HFF-Myc (cell line): ENCODE measurements around the gene SOCS6.

Source experiments
- DNase-seq: peaks from one replicate; pipeline ENCODE4 v3.0.0-alpha.2; 2011; ENCODE audit warnings: low read depth; ENCODE audit errors: extremely low read depth
- H3K4me3 ChIP-seq: replicated peaks from 2 replicates; pipeline ENCODE4 v1.5.1; 2011; ENCODE audit warnings: low read depth, mild to moderate bottlenecking, control low read depth, low read length
- TF ChIP-seq, protein P1 (sequence below): IDR thresholded peaks from 2 replicates; pipeline ENCODE4 v1.5.1; 2012; ENCODE audit warnings: mild to moderate bottlenecking, low read depth, low read length, control low read depth; ENCODE audit errors: missing control alignments

SOCS6 gene

DNA sequence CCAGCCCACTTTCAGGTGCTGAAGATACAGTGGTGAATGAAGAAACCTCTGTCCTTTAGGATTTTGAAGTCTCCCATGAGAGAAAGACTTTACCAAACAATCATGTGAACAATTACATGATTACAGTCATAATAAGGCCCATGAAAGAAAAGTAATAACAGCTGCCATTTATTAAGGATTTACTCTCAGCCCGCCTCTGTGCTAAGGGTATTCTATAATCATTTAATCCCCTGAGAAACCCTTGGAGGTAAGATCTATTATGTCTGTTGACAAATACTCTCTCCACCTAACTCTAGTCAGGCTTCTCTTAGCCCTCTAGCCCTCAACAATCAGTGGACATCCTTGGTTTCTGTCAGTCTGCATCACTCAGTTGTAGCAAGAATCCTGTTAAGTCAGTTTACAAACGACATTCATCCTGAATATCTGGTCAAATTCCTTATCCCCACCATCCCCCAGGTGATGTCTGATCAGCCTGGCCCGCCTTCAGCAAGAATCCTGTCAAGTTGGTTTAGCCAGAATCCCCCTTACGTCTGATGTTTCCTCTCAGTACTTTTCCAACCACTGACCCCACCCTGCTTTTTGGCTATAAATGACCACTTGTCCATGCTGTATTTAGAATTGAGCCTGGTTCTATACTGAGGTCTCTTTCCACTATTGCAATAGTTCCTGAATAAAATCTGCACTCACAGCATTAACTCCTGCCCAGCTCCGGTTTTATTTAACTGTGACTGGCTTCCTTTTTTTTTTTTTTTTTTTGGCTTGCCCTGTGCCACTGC lies 12.2 kb upstream of the SOCS6 start:
- DNase-seq: no peak
- TF ChIP-seq, protein P1, sequence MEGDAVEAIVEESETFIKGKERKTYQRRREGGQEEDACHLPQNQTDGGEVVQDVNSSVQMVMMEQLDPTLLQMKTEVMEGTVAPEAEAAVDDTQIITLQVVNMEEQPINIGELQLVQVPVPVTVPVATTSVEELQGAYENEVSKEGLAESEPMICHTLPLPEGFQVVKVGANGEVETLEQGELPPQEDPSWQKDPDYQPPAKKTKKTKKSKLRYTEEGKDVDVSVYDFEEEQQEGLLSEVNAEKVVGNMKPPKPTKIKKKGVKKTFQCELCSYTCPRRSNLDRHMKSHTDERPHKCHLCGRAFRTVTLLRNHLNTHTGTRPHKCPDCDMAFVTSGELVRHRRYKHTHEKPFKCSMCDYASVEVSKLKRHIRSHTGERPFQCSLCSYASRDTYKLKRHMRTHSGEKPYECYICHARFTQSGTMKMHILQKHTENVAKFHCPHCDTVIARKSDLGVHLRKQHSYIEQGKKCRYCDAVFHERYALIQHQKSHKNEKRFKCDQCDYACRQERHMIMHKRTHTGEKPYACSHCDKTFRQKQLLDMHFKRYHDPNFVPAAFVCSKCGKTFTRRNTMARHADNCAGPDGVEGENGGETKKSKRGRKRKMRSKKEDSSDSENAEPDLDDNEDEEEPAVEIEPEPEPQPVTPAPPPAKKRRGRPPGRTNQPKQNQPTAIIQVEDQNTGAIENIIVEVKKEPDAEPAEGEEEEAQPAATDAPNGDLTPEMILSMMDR: no peak

DNA sequence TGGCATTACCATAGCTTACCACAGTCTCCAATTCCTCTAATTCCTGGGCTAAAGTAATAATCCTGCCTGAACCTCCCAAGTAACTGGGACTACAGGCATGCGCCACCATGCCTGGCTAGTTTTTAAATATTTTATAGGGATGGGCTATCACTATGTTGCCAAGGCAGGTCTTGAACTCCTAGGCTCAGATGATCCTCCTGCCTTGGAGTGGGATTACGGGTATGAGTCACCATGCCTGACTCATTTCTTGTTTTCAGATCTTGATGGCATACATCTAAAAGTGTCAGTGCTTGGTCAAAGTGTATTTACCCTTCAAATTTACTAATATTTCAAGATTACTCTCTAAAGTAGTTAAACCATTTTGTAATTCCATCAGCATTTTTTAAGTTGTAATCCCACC lies 9.4 kb upstream of the SOCS6 start:
- TF ChIP-seq, protein P1: no peak
- no peak overlapping the region for H3K4me3 ChIP-seq
- DNase-seq: no peak

More for the DNA sequence above, 12.2 kb upstream of the SOCS6 start:
- no peak overlapping the region for H3K4me3 ChIP-seq

DNA sequence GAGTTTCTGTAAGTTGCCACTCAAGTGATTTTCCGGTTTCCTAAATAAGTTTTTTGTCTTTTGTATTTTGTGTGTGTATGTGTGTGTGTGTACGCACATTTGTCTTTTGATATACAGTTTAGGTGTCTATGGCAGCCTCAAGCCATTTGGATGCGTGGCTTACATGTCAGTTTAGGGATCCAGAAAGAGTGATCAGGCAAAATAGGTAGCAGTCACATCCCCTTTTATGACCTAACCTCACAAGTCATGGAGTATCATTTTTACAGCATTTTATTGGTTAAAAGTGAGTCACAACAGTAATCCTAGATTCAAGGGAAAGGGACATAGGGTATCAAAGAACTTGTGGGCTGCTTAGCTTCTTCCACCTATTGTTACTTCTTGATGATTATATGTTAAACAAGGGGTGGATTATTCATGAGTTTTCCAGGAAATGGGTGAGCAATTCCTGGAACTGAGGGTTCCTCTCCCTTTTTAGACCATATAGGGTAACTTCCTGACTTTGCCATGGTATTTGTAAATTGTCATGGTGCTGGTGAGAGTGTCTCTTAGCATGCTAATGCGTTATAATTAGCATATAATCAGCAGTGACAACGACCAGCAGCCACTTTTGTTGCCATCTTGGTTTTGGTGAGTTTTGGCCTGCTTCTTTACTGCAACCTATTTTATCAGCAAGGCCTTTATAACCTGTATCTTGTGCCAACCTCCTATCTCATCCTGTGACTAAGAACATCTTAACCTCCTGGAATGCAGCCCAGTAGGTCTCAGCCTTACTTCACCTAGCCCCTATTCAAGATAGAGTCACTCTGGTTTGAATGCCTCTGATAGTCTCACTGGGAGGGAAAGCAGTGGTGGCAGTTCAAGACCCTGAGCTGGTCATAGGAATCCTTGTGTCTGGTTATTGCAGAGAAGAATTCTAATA lies 8.6 kb upstream of the SOCS6 start:
- DNase-seq: no peak
- TF ChIP-seq, protein P1: no peak
- no peak overlapping the region for H3K4me3 ChIP-seq

DNA sequence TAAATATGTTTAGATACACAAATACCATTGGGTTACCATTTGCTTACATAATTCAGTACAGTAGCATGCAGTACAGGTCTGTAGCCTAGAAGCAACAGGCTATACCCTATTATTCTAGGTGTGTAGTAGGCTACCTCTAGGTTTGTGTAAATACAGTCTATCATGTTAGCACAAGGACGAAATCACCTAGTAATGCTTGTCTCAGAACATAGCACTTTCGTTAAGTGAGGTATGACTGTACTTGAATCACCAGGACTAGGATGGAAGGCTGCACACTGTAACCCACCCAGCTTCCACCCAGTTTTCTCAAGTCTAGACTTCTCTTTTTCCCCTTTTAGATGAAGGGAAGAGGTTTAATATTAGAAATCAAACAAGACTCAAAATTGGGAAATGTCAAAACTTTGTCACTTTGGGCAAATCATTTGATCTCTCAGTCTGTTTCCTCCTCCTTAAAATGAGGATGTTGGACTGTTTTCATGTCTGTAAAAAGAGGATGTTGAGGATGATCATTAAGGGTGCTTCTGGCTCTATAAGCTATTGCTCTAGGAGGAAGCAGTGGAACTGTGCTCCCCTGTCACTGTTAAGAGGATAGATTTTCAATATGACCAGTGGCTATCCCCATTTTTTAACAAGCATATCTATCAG lies 3.7 kb upstream of the SOCS6 start:
- DNase-seq: no peak

DNA sequence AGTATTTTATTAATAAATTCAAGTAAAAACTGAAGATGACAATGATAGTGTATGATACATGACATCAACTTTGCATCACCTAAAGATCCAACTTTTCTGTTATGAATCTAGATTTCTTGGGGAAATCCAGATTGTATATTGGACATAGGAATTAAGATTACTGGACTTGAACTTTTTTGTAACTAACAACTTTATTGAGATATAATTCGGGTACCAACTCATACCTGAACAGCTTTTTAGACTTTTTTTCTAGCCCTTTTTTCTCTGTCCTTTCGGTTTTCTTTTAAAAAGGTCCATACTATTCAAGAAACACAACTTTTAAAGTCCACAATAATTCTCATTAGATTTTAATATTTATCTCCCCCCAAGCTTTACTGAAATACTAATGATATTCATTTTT lies 1.1 kb upstream of the SOCS6 start:
- DNase-seq: no peak
- H3K4me3 ChIP-seq: peak overlapping the region; percentile 74; the same call in 1 of the 2 replicates
- TF ChIP-seq, protein P1: no peak

More for the DNA sequence above, 3.7 kb upstream of the SOCS6 start:
- no peak overlapping the region for H3K4me3 ChIP-seq
- TF ChIP-seq, protein P1: no peak

DNA sequence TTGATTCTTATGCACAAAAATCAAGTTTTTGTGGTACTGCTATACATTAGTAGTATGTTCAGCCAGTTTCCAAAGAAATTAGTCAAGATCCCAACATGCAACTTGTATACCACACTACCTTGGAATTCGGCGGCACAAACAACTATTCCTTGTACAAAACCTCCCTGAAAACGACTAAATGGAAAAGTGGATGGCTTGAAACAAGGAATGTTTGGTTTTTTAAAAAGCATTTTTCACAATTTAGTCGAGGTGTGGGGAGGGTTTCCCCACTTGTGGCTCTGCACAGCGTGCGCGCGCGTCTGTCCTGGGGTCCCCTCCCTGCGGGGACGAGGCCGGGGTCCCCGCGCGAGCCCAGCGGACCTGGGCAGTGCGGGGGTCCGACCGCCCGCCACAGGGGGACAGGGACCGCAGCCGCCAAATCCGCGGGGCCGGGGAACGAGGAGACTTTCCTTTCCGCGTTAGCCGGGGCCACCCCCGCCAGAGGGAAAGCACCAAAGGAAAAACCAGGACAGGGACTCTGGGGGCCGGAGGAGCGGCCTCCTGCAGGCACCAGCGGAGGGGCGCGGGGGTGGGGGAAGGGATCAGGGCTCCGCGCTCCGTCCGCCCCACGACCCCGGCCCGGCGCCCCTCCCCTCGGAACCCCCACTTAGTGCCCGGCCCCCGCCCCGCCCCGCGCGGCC lies 534 bp upstream of the SOCS6 start:
- TF ChIP-seq, protein P1: no peak
- no peak for DNase-seq
- H3K4me3 ChIP-seq: peak overlapping the region; percentile 74
